Astrocyte (in vitro differentiated cells and primary cell): Measurements from ENCODE around the gene RNF214. TPM values are rescaled to one million over a fixed set of nuclear protein-coding genes. Genes with fewer than 3 reads are reported as not detected.

Experiments
- DNase-seq: peaks from one replicate; pipeline ENCODE4 v3.0.0-alpha.2; 2010; ENCODE audit warnings: low read depth
- FAIRE-seq: peaks from 2 replicates; lab custom pipeline; 2011; peaks lifted over from hg19 to GRCh38; lab: Jason Lieb, UNC
- H2AFZ ChIP-seq: 2 replicates; pipeline ENCODE4 v1.6.0; 2012; ENCODE audit warnings: low read depth, low read length, inconsistent platforms
- H3K27ac ChIP-seq: 2 replicates; pipeline ENCODE4 v1.5.1; 2011; ENCODE audit warnings: low read depth, low read length, inconsistent platforms
- H3K27me3 ChIP-seq: 2 replicates; pipeline ENCODE4 v1.6.0; 2011; ENCODE audit warnings: low read length, inconsistent platforms; ENCODE audit not compliant: insufficient read depth
- H3K36me3 ChIP-seq: 2 replicates; pipeline ENCODE4 v1.5.1; 2011; ENCODE audit warnings: low read length, inconsistent platforms; ENCODE audit not compliant: insufficient read depth
- H3K4me1 ChIP-seq: 2 replicates; pipeline ENCODE4 v1.5.1; 2011; ENCODE audit warnings: low read length, inconsistent platforms; ENCODE audit not compliant: insufficient read depth
- H3K4me2 ChIP-seq: 2 replicates; pipeline ENCODE4 v1.6.0; 2012; ENCODE audit warnings: low read length, inconsistent platforms
- H3K4me3 ChIP-seq: 2 replicates; pipeline ENCODE4 v1.5.1; 2011; ENCODE audit warnings: low read depth, mild to moderate bottlenecking, low read length, inconsistent platforms; ENCODE audit not compliant: insufficient read depth
- H3K79me2 ChIP-seq: 2 replicates; pipeline ENCODE4 v1.6.0; 2012; ENCODE audit warnings: mild to moderate bottlenecking, low read length, inconsistent platforms; ENCODE audit not compliant: insufficient read depth
- H3K9ac ChIP-seq: 2 replicates; pipeline ENCODE4 v1.6.0; 2012; ENCODE audit warnings: mild to moderate bottlenecking, low read length, inconsistent platforms
- H3K9me3 ChIP-seq: 2 replicates; pipeline ENCODE4 v1.5.1; 2012; ENCODE audit warnings: low read depth, mild to moderate bottlenecking, low read length, inconsistent platforms; ENCODE audit not compliant: insufficient read depth
- H4K20me1 ChIP-seq: 2 replicates; pipeline ENCODE4 v1.6.0; 2012; ENCODE audit warnings: low read length, inconsistent platforms; ENCODE audit not compliant: insufficient read depth
- H3K27ac Mint-ChIP-seq: one replicate; pipeline ENCODE4 v1.8.0; 2021; ENCODE audit warnings: mild to moderate bottlenecking, mixed read lengths; ENCODE audit not compliant: unreplicated experiment
- H3K27me3 Mint-ChIP-seq: one replicate; pipeline ENCODE4 v1.8.0; 2021; ENCODE audit warnings: low read depth, mixed read lengths; ENCODE audit not compliant: unreplicated experiment
- H3K36me3 Mint-ChIP-seq: one replicate; pipeline ENCODE4 v1.8.0; 2021; ENCODE audit warnings: low read depth, mixed read lengths; ENCODE audit not compliant: unreplicated experiment
- H3K4me1 Mint-ChIP-seq: one replicate; pipeline ENCODE4 v1.8.0; 2021; ENCODE audit warnings: low read depth, mixed read lengths; ENCODE audit not compliant: unreplicated experiment
- H3K4me3 Mint-ChIP-seq: one replicate; pipeline ENCODE4 v1.8.0; 2021; ENCODE audit warnings: mild to moderate bottlenecking, moderate library complexity, mixed read lengths; ENCODE audit not compliant: unreplicated experiment
- H3K9me3 Mint-ChIP-seq: one replicate; pipeline ENCODE4 v1.8.0; 2021; ENCODE audit warnings: mild to moderate bottlenecking, mixed read lengths; ENCODE audit not compliant: unreplicated experiment
- CTCF ChIP-seq: IDR thresholded peaks from 2 replicates; pipeline ENCODE4 v1.5.1; 2011; ENCODE audit warnings: low read depth, mild to moderate bottlenecking, inconsistent platforms, low read length, moderate library complexity; ENCODE audit not compliant: insufficient read depth
- EZH2 ChIP-seq: IDR thresholded peaks from 2 replicates; pipeline ENCODE4 v1.6.1; 2012; ENCODE audit warnings: mild to moderate bottlenecking, low read length, inconsistent platforms; ENCODE audit not compliant: insufficient read depth
- total RNA-seq: library from RNA; stranded (reverse); gene quantifications from 2 replicates; pipeline ENCODE4 v1.2.1, GENCODE V29; 2021

RNF214 gene
- total RNA-seq, 1 donor from 2014 or later, result 23.6 TPM

DNA sequence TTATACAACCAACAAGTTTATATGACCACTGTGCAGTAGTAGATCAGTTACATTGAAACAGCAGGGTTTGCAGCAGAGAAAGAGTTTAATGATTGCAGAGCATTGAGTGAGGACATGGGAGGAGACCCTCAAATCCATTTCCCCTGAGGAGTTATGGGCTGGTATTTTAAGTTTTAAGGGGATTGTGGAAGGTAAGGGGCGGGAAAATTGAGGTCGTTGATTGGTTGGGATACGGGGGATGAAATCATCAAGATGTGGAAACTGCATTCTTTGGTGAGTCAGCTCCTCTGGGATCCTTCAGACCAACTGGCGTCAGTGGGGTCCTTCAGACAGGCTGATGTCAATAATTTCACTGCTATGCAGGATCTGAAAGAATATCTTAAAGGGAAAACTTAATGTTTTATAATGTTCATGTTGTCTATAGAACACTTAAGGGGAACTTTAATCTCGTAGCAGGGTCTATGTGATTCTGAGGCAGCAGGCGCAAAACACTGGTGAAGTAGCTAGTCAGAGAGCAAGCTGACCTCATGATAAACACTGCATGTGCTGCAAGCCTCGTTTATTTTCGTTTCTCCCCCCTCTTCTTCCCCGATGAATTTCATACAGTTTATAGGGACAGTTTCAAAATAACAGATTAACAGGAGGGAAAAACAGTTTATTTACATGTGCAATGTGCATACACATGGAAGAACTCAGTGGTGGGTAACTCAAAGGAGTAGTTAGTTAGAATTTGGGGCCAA, 41.2 kb downstream of the RNF214 start:
- Histone ChIP-seq H4K20me1 (no peaks in the 10 kb centered on the region), H2AFZ (peak overlapping the region; percentile 54), H3K79me2 (no peaks in the 10 kb centered on the region), H3K4me2 (peak overlapping the region; percentile 79), H3K27ac (peak overlapping the region; percentile 89), H3K4me3 (peak overlapping the region; percentile 32), H3K27me3 (no peaks in the 10 kb centered on the region), H3K9ac (peak overlapping the region; percentile 70), H3K36me3 (no peaks in the 10 kb centered on the region), H3K9me3 (no peaks in the 10 kb centered on the region), H3K4me1 (peaks cover 10% of the 10 kb centered on the region)
- no peaks in the 10 kb centered on the region for H3K27me3 Mint-ChIP-seq
- H3K4me1 Mint-ChIP-seq, result peaks cover 18% of the 10 kb centered on the region
- FAIRE-seq, result peak; percentile 80
- no peak for TF ChIP-seq EZH2
- DNase-seq, result peak; percentile 80
- H3K9me3 Mint-ChIP-seq, result no peaks in the 10 kb centered on the region
- peaks cover 5% of the 10 kb centered on the region for H3K36me3 Mint-ChIP-seq
- H3K4me3 Mint-ChIP-seq, result peak overlapping the region; percentile 34
- H3K27ac Mint-ChIP-seq, result peak overlapping the region; percentile 98

DNA sequence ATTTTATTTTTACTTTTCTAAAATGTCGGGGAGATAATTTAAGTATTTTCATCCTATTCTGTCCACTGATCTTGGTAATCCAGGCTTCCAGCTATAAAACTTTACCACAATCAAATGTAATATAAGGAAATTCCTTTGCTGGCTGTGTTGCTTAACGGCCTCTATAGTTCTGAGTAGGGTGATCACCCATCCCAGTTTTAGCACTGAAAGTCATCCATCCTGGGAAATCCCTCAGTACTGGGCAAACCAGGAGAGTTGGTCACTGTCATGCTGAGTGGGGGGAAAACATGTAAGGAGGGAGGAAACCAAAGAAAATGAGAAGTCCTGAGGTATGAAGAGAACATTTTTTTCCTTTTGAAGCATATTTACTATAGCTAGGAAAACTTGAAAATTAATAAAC, 45.9 kb downstream of the RNF214 start:
- H3K27me3 Mint-ChIP-seq, result no peaks in the 10 kb centered on the region
- H3K4me2 ChIP-seq, result no peak overlapping the region
- no peak overlapping the region for H3K27ac ChIP-seq
- H3K9me3 ChIP-seq, result no peaks in the 10 kb centered on the region
- no peaks in the 10 kb centered on the region for H3K9me3 Mint-ChIP-seq
- no peak overlapping the region for H3K27ac Mint-ChIP-seq
- peaks cover 2% of the 10 kb centered on the region for H3K36me3 ChIP-seq
- FAIRE-seq (no peak), DNase-seq (no peak)
- no peaks in the 10 kb centered on the region for H3K27me3 ChIP-seq
- no peak overlapping the region for H3K9ac ChIP-seq
- H3K4me3 ChIP-seq, result no peak overlapping the region
- TF ChIP-seq EZH2, result no peak
- TF ChIP-seq CTCF, result no peak
- no peak overlapping the region for H2AFZ ChIP-seq
- no peak overlapping the region for H3K4me3 Mint-ChIP-seq
- peaks cover 39% of the 10 kb centered on the region for H3K4me1 Mint-ChIP-seq
- H4K20me1 ChIP-seq, result peaks cover 3% of the 10 kb centered on the region
- H3K4me1 ChIP-seq, result peaks cover 27% of the 10 kb centered on the region
- H3K79me2 ChIP-seq, result no peaks in the 10 kb centered on the region
- peaks cover 3% of the 10 kb centered on the region for H3K36me3 Mint-ChIP-seq

GRCh38 chr11:117279711-117280376, 47.4 kb downstream of the RNF214 start:
- H3K4me1 ChIP-seq, result peaks cover 18% of the 10 kb centered on the region
- Mint-ChIP-seq H3K4me3 (no peak overlapping the region), H3K36me3 (peaks cover 7% of the 10 kb centered on the region), H3K27me3 (no peaks in the 10 kb centered on the region), H3K4me1 (peaks cover 31% of the 10 kb centered on the region), H3K27ac (no peak overlapping the region), H3K9me3 (no peaks in the 10 kb centered on the region)
- H3K9me3 ChIP-seq, result no peaks in the 10 kb centered on the region
- TF ChIP-seq CTCF, result no peak
- no peak for TF ChIP-seq EZH2
- no peak overlapping the region for H3K4me2 ChIP-seq
- no peak for FAIRE-seq
- peak; percentile 22 for DNase-seq
- no peaks in the 10 kb centered on the region for H3K27me3 ChIP-seq
- H4K20me1 ChIP-seq, result peaks cover 3% of the 10 kb centered on the region
- H3K9ac ChIP-seq, result no peak overlapping the region
- H3K79me2 ChIP-seq, result no peaks in the 10 kb centered on the region
- H3K27ac ChIP-seq, result no peak overlapping the region
- H3K4me3 ChIP-seq, result no peak overlapping the region
- H3K36me3 ChIP-seq, result peaks cover 4% of the 10 kb centered on the region
- no peak overlapping the region for H2AFZ ChIP-seq
